Fibroblast of the aortic adventitia (primary cell): Measurements from ENCODE around the gene TNFRSF18. TPM values are rescaled to one million over a fixed set of nuclear protein-coding genes. Genes with fewer than 3 reads are reported as not detected.
A peak's percentile ranks its signal among the peaks of the same experiment; 100 is the strongest.

ENCODE experiments used
- DNase-seq: peaks from one replicate; pipeline ENCODE4 v3.0.0-alpha.2; 2010; ENCODE audit warnings: low read depth
- H3K4me3 ChIP-seq: 2 replicates; pipeline ENCODE4 v1.5.1; 2011; ENCODE audit warnings: low read depth, mild to moderate bottlenecking, control low read depth, low read length, moderate library complexity
- CTCF ChIP-seq: IDR thresholded peaks from 2 replicates; pipeline ENCODE4 v1.5.1; 2011; ENCODE audit warnings: mild to moderate bottlenecking, low read length, control low read depth, inconsistent platforms; ENCODE audit not compliant: insufficient read depth
- total RNA-seq: library from RNA; depleted of rRNA; stranded (reverse); fragments of >200 nt; gene quantifications from 2 replicates; pipeline ENCODE4 v1.2.3, GENCODE V29; 2012; ENCODE audit warnings: low replicate concordance

TNFRSF18 gene
- total RNA-seq, 1 donor: not detected

GRCh38 chr1:1244192-1244811 lies 37.9 kb upstream of the TNFRSF18 start:
- H3K4me3 ChIP-seq: no peak overlapping the region
- no peak for DNase-seq
- no peak for TF ChIP-seq CTCF

- DNase-seq: no peak
- H3K4me3 ChIP-seq: no peak overlapping the region
- TF ChIP-seq CTCF: no peak
Observed at GRCh38 chr1:1243807-1244191, 37.4 kb upstream of the TNFRSF18 start.

GRCh38 chr1:1243266-1243660 lies 36.9 kb upstream of the TNFRSF18 start:
- no peak for TF ChIP-seq CTCF
- no peak overlapping the region for H3K4me3 ChIP-seq
- DNase-seq: no peak

- H3K4me3 ChIP-seq: no peak overlapping the region
- DNase-seq: no peak
- TF ChIP-seq CTCF: no peak
Observed at GRCh38 chr1:1242461-1243265, 36.3 kb upstream of the TNFRSF18 start.

GRCh38 chr1:1241588-1242219 lies 35.3 kb upstream of the TNFRSF18 start:
- no peak for DNase-seq
- no peak overlapping the region for H3K4me3 ChIP-seq
- TF ChIP-seq CTCF: no peak

- DNase-seq: peak; percentile 22
- H3K4me3 ChIP-seq: no peak overlapping the region
- TF ChIP-seq CTCF: no peak
Observed at GRCh38 chr1:1240822-1241587, 34.6 kb upstream of the TNFRSF18 start.
